A673 (cell line): Measurements from ENCODE around the gene SPAG9. TPM values are rescaled to one million over a fixed set of nuclear protein-coding genes. Genes with fewer than 3 reads are reported as not detected.

Experiments used
- BruUV-seq: library from RNA; stranded (reverse); fragments of 400-500 nt; replicated peaks from 2 replicates; lab custom pipeline; 2021; lab: Mats Ljungman, UMichigan
- CTCF ChIA-PET: fragments of 300-600 bp; sonication (Branson Sonifier 250); formaldehyde crosslinking; loops from one replicate; lab custom pipeline; 2022; ENCODE audit warnings: antibody characterized with exemption; lab: Charles Lee
- POLR2A ChIA-PET: fragments of 300-600 bp; sonication (Branson Sonifier 250); formaldehyde crosslinking; loops from one replicate; lab custom pipeline; 2022; ENCODE audit warnings: antibody characterized with exemption; ENCODE audit not compliant: low non-redundant PET; lab: Charles Lee
- DNase-seq: peaks from one replicate; pipeline ENCODE4 v3.0.0-alpha.2; 2015; ENCODE audit warnings: low spot score
- H3K27ac ChIP-seq: fragments of 200-600 bp; sonication (generic); 2 replicates; pipeline ENCODE4 v1.5.1; 2016; ENCODE audit warnings: mixed run types, low read depth, mild to moderate bottlenecking, mixed read lengths, antibody characterized with exemption, low read length; ENCODE audit not compliant: poor library complexity, severe bottlenecking
- H3K27me3 ChIP-seq: fragments of 200-600 bp; sonication (generic); replicated peaks from 2 replicates; pipeline ENCODE4 v1.6.1; 2017; ENCODE audit warnings: mixed run types, low read depth, mild to moderate bottlenecking, mixed read lengths, antibody characterized with exemption, low read length; ENCODE audit not compliant: insufficient read depth, poor library complexity
- H3K36me3 ChIP-seq: fragments of 200-600 bp; sonication (generic); 2 replicates; pipeline ENCODE4 v1.6.1; 2016; ENCODE audit warnings: mixed run types, mild to moderate bottlenecking, mixed read lengths, antibody characterized with exemption, low read length; ENCODE audit not compliant: insufficient read depth, poor library complexity, severe bottlenecking
- H3K4me1 ChIP-seq: fragments of 200-600 bp; sonication (generic); 2 replicates; pipeline ENCODE4 v1.6.1; 2017; ENCODE audit warnings: mixed run types, mild to moderate bottlenecking, mixed read lengths, antibody characterized with exemption, low read length; ENCODE audit not compliant: insufficient read depth, poor library complexity, severe bottlenecking
- H3K4me3 ChIP-seq: fragments of 200-600 bp; sonication (generic); 2 replicates; pipeline ENCODE4 v1.5.1; 2016; ENCODE audit warnings: low read depth, mixed run types, mild to moderate bottlenecking, mixed read lengths, low read length; ENCODE audit not compliant: poor library complexity, severe bottlenecking
- H3K9me3 ChIP-seq: fragments of 200-600 bp; sonication (generic); 2 replicates; pipeline ENCODE4 v1.6.1; 2016; ENCODE audit warnings: mixed run types, low read depth, mild to moderate bottlenecking, mixed read lengths, antibody characterized with exemption, low read length; ENCODE audit not compliant: poor library complexity, severe bottlenecking
- CTCF ChIP-seq: fragments of 300-800, 200-600 bp; sonication (generic); conservative IDR thresholded peaks from 2 replicates; pipeline ENCODE4 v1.5.1; 2017; ENCODE audit warnings: low read depth, mild to moderate bottlenecking, antibody characterized with exemption, low read length, moderate library complexity, mixed read lengths
- EZH2 ChIP-seq: fragments of 200-600 bp; sonication (generic); IDR thresholded peaks from 2 replicates; pipeline ENCODE4 v1.6.1; 2017; ENCODE audit warnings: borderline replicate concordance, low read depth, mild to moderate bottlenecking, mixed read lengths, antibody characterized with exemption, low read length; ENCODE audit not compliant: poor library complexity, severe bottlenecking
- intact Hi-C: fragments of 100-400 bp; cut with micrococcal nuclease; formaldehyde crosslinking; loops from one replicate; pipeline ENCODE4 v1.10.0; 2022; ENCODE audit not compliant: unreplicated experiment
- total RNA-seq: library from RNA; stranded (reverse); gene quantifications from 2 replicates; pipeline ENCODE4 v1.2.3, GENCODE V29; 2021

The SPAG9 gene
- total RNA-seq, 1 experiment from 2014 or later = 82.0 TPM

- ChIA-PET POLR2A (no interaction called here), CTCF (no interaction called here)
- Histone ChIP-seq H3K4me1 (peaks cover 4% of the 10 kb centered on the region), H3K4me3 (no peak overlapping the region), H3K9me3 (no peaks in the 10 kb centered on the region), H3K27me3 (no peaks in the 10 kb centered on the region), H3K36me3 (no peaks in the 10 kb centered on the region), H3K27ac (no peak overlapping the region)
- intact Hi-C loops = no loop called here
- TF ChIP-seq EZH2 (no peak), CTCF (no peak)
- BruUV-seq = no TSS peak
- no peak for DNase-seq
Measured at GRCh38 chr17:51147650-51148049, 27.0 kb upstream of the SPAG9 start.

- BruUV-seq = no TSS peak
- Histone ChIP-seq H3K27me3 (no peaks in the 10 kb centered on the region), H3K9me3 (no peaks in the 10 kb centered on the region), H3K4me3 (no peak overlapping the region), H3K4me1 (no peaks in the 10 kb centered on the region), H3K36me3 (no peaks in the 10 kb centered on the region), H3K27ac (no peak overlapping the region)
- POLR2A ChIA-PET = no interaction called here
- TF ChIP-seq EZH2 (no peak), CTCF (no peak)
- no peak for DNase-seq
- intact Hi-C loops = no loop called here
- CTCF ChIA-PET = no interaction called here
Measured at GRCh38 chr17:51144266-51145022, 23.8 kb upstream of the SPAG9 start.

GRCh38 chr17:51142597-51142996 lies 21.9 kb upstream of the SPAG9 start:
- no TSS peak for BruUV-seq
- no peak overlapping the region for H3K27ac ChIP-seq
- no peaks in the 10 kb centered on the region for H3K36me3 ChIP-seq
- POLR2A ChIA-PET = no interaction called here
- H3K4me3 ChIP-seq = no peak overlapping the region
- no peaks in the 10 kb centered on the region for H3K27me3 ChIP-seq
- H3K4me1 ChIP-seq = no peaks in the 10 kb centered on the region
- no peak for DNase-seq
- no peak for TF ChIP-seq EZH2
- no peak for TF ChIP-seq CTCF
- intact Hi-C loops = no loop called here
- H3K9me3 ChIP-seq = no peaks in the 10 kb centered on the region
- CTCF ChIA-PET = interaction anchor here (0.7 kb wide), 1 partner anchor 27 kb away, joined by 5 read pairs; no protein-coding TSS in a partner anchor
